GM21390 (cell line): ENCODE measurements around the gene HDGFL1.

Source experiments
- ATAC-seq: cut with Tn5 transposase; IDR thresholded peaks from one replicate; pipeline ENCODE4 v1.9.1; 2021; ENCODE audit not compliant: unreplicated experiment

HDGFL1 gene

DNA sequence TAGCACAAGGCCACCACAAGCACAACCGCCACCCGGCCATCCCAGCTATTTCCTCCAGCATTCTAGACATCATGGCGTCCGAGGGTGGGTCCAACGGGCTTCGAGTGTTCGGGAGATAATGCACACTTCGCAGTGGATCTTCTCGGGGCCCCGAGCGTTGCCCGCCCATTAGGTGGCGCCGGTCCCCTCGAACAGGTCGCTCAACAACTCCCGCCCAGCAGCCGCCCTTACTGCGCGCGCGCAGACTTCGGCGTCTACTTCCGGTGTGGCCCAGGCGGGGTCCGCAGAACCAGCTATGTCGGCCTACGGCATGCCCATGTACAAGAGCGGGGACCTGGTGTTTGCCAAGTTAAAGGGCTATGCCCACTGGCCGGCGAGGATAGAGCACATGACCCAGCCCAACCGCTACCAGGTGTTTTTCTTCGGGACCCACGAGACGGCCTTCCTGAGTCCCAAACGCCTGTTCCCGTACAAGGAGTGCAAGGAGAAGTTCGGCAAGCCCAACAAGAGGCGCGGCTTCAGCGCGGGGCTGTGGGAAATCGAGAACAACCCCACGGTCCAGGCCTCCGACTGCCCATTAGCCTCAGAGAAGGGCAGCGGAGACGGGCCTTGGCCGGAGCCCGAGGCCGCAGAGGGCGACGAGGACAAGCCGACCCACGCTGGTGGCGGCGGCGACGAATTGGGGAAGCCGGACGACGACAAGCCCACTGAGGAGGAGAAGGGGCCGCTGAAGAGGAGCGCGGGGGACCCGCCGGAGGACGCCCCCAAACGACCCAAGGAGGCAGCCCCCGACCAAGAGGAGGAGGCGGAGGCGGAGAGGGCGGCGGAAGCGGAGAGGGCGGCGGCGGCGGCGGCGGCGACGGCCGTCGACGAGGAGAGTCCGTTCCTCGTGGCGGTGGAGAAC is at the start of gene HDGFL1:
Gene HDGFL1, plus strand, starts transcription at position 286 of the 904 bp plus-strand sequence. Its CDS starts 10 bp downstream, at position 296.
- no peak for ATAC-seq

GRCh38 chr6:22521035-22521434 is 48.3 kb upstream of the HDGFL1 start:
- ATAC-seq, result no peak

- no peak for ATAC-seq
These were observed 42.6 kb upstream of the HDGFL1 start for GRCh38 chr6:22526736-22527135.

DNA sequence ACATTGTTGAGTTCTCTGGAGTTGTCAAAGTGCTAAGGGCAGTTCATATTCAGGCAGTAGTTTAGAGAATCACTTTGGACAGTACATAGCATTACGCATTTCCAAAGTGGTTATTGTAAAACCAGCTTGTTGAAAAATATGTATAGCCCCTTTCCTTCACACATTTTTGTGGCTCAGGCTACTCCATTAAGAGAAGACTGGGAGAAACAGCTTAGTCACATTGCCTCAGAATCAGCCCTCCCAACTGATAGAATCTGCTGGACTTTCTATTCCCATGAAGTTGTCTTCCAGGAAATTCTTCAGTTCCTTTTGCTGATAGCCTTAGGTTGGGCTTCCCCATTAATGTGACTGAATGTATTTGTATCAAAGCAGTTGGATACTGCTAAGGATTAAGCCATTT is 39.5 kb upstream of the HDGFL1 start:
- no peak for ATAC-seq

DNA sequence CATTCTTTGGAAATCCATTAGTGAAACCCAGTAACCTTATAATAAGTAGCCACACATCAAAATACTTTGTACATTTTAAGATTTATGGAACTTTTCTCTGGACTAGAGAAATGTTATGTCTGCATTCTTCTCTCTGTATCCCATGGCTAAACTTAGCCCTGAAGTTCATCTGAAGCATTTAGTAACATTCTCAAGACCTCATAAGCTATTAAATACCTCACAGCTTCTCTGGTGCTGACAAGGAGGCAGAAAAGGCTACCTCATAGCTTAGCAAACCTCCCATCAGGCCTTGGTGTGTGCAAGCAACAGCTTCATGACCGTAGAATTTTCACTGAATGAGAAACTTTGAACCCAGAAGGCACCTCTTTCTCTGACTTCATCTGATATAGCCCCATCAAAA is 38.9 kb upstream of the HDGFL1 start:
- ATAC-seq, result no peak

DNA sequence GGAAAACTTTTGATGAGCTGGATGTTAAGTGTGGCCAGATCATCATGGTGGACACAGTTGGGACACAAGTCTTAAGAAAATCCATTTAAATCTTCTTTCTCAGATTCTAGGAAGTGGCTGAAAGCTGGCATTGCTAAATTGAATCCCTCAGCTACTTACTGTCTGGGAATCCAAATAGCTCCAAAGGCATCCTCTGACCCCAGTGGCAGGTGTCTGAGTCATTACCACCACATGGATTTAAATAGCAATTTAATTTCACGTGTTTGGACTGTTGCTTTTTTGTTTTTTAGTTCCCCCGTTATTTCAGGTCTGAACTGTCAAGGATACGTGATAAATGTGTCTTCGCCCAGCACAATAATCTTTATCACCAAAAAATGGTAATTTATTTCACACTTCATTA is 33.2 kb upstream of the HDGFL1 start:
- ATAC-seq, result no peak

DNA sequence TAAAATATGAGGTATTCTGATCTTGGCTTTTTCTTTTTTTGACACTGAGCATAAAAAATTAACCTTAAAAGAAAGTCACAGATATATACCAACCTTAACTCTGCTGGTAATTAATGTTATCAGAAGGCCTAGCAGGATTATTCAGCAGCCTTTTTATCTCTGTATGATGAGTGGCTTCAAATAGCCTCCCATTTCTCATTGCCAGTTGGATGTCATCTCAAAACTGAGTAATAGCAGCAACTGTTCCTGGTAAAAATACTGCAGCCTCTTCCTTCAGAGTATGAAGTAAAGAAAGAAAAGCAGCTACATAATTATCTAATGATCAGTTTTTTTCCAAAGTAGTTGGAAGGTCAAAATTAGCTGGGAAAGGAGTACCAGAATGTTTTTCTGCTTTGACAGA is 24.9 kb upstream of the HDGFL1 start:
- no peak for ATAC-seq

DNA sequence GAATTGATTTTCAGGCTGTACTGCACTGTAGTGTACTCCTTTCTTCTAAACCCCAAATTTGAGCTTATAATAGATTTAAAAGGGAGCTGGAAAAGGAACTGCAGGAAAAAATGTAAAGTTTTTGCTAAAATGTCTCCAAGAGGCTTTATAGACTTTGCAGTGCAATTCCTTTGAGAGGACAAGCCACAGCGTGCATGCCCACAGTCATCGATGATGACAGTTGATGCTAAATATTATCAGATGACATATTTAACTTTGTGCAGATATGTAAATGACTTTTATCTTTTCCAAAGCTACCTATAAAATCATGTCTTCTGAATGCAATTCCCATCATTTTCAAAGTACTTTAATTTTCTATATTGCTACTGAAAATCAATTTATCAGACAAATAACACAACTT is 24.3 kb upstream of the HDGFL1 start:
- ATAC-seq, result no peak

- no peak for ATAC-seq
These were observed 23.1 kb upstream of the HDGFL1 start for GRCh38 chr6:22546236-22546635.

DNA sequence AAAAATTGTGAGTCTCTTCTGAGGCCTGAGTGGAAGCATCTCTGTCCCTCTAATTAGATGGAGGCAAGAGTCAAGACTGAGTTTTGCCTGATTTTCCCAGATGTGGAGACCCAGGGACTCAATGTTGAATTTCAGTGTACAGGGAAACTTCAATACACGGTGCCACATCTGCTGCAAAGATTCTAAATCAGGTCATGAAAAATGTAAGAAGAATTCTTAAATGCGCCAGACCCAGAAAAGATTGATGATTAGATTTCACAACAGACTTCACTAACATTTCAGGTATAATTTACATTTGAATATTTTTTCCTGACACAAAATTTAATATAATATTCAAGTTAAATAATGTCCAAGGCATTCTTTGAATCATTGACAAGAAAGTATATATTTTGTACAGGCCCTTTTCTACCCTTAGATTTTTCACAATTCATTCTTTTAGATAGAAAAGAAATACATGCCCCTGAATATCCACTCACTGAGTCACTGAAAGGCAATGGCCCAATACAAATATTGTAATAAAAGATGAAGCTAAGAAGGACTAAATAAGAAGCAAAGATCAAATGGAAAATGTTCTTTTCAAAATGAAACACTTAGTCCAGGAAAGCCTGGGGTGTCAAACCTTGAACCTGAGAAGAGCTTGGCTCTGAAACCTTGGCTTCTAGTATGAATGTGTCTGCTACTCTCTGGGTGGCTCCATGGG is 18.2 kb upstream of the HDGFL1 start:
- no peak for ATAC-seq

DNA sequence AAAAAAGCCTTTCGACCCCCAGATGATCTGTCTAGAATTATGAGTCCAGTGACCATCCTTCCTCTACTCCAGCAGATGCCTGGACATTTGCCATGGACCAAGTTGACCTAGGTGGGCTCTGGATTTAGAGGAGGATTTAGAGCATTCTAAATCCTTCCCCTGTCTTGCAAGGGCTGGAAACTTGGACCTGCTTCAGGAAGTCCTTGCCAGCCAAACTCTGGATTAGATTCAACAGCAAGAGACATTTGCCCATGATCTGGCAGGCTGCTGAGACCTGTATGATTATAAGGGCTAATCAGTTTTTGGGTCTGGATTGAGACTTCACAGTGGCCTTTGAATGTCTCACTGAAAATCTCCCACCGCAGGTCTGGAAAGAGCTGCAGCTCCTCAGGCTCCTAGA is 13.1 kb upstream of the HDGFL1 start:
- ATAC-seq, result no peak

GRCh38 chr6:22557007-22557406 is 12.4 kb upstream of the HDGFL1 start:
- ATAC-seq, result no peak

GRCh38 chr6:22558288-22558882 is 11.0 kb upstream of the HDGFL1 start:
- no peak for ATAC-seq

DNA sequence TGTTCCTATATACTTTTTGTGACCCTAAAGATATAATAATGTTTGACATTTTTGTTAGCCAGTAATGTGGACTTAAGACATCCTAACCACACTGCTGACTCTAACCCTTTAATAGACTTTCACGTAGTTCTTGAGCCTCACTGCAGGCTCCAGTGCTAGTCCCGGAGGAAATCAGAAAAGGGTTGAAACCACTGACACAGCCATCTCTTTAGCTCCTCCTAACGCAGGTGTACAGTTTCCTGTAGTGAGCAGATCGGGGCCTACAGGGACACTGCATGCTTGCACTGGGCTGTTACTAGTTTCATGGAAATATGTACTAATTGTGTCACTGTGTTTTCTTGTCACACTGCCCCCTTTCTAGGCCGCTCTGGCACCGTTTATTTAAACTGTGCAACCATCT is 512 bp upstream of the HDGFL1 start:
- ATAC-seq, result no peak

- no peak for ATAC-seq
These were observed 802 bp downstream of the HDGFL1 start for GRCh38 chr6:22570185-22570551.

DNA sequence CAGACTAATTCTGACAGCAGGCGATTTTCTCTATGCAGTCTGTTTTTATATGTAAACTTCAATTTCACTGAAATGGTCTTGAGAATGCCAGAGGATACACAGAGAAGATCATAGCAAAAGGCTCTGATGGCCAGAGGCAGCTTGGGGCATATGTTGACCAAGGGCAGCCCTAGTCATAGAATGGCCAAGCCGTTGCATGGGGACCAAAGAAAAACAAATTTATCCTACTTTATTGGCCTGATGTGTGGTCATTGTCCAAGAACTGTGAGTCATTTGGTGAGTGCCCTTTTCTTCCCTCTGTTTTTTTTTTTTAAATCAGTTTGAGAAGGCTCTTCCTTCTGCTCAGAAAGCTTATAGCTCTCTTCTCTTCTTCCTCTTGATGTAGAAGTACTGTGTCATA is 5.8 kb downstream of the HDGFL1 start:
- no peak for ATAC-seq

- no peak for ATAC-seq
These were observed 10.1 kb downstream of the HDGFL1 start for GRCh38 chr6:22579439-22579838.

DNA sequence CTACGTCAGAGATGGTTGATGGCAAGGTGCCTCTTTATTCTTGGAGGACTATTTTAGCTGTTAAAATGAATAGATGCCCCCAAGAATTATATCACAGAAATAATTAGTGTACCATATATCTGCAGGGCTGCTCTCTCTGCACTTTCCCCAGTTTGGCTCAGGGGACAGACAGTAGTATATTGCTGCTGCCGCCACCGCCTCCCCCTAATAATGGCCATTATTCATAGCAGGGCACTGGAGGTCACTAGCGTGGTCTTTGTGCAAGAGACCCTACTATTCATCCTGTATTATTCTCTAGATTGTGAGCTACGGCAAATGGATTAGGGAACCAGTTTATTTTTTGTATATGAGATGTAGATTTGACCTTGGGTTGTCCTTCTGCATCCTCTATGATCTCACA is 11.0 kb downstream of the HDGFL1 start:
- no peak for ATAC-seq

DNA sequence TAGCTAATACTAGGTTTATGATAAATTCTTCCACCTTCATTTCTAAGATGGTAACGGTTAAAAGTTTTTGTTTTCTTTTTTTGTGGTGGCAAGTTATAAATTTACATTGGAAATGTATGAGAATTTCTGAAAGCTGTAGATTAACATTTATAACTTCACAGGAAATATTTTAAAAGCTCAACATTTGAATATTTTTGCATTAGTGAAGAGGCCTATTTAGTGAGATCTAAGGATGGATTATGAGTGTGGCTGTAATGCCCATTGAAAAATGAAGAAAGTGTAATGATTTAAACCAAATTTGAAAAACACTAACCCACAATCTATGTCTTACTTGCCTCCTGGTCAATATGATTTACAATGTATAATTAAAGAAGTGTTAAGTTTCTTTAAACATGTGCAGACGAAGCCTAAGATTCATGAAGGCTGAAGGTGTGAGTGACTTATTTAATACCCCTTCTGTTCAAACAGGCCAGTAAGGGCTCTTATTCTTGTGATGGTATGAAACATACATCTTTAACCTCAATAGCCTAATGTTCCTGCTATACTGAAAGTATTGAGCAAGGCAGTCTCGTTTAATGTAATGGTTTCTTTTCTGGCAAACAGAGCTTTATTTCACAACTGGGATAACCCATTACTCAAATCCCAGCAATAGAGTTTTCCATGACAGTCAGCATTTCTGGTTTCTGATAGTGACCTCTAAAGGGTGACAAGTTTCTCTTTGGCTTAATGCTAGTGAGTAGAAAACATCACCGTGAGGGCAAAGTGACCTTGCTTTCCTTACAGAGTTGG is 13.2 kb downstream of the HDGFL1 start:
- ATAC-seq, result no peak

- no peak for ATAC-seq
These were observed 13.9 kb downstream of the HDGFL1 start for GRCh38 chr6:22583230-22583629.

DNA sequence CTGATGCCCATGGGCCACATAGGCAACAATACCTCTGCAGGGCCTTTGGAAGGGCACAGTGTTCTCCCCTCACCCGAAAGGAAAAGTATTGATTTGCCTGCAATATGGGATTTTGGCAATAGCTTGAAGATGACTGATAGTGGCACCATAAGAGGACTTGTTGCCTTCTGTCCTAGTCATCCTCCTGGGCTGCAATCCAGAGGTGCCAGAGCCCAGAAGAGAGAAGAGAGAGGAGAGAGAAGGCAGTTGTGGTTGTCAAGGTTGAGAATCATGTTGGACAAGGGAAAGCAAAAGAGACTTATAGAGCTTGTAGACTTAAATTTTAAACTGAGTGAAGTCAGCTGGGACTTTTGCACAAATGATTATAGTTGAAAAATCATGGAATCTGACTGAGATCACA is 14.6 kb downstream of the HDGFL1 start:
- no peak for ATAC-seq
